Trophoblast cell (in vitro differentiated cells and primary cell): Measurements from ENCODE around the gene PTGIS.

ENCODE experiments used
- DNase-seq, 2 donors: peaks; one replicate each; pipeline ENCODE4 v3.0.0-alpha.2; 2016
- H2AFZ ChIP-seq: 2 replicates; pipeline ENCODE4 v1.6.1; 2013; ENCODE audit warnings: low read length, moderate library complexity, mild to moderate bottlenecking; ENCODE audit not compliant: insufficient read depth, poor library complexity
- H2AK5ac ChIP-seq: 2 replicates; pipeline ENCODE4 v1.6.1; 2013; ENCODE audit warnings: mild to moderate bottlenecking, low read length
- H2BK120ac ChIP-seq: 2 replicates; pipeline ENCODE4 v1.6.1; 2013; ENCODE audit warnings: low read length, mild to moderate bottlenecking, moderate library complexity; ENCODE audit not compliant: insufficient read depth, poor library complexity
- H2BK12ac ChIP-seq: 2 replicates; pipeline ENCODE4 v1.6.1; 2013; ENCODE audit warnings: mild to moderate bottlenecking, low read length, moderate library complexity
- H2BK5ac ChIP-seq: 2 replicates; pipeline ENCODE4 v1.6.1; 2013; ENCODE audit warnings: low read length, low read depth, moderate library complexity, mild to moderate bottlenecking; ENCODE audit not compliant: poor library complexity
- H3K14ac ChIP-seq: 2 replicates; pipeline ENCODE4 v1.6.1; 2013; ENCODE audit warnings: mild to moderate bottlenecking, low read length
- H3K18ac ChIP-seq: 2 replicates; pipeline ENCODE4 v1.6.1; 2013; ENCODE audit warnings: mild to moderate bottlenecking, low read length
- H3K23ac ChIP-seq: 2 replicates; pipeline ENCODE4 v1.6.1; 2013; ENCODE audit warnings: low read length
- H3K27ac ChIP-seq: 2 replicates; pipeline ENCODE4 v1.5.1; 2013; ENCODE audit warnings: low read depth, mild to moderate bottlenecking, inconsistent platforms, low read length, moderate library complexity
- H3K27me3 ChIP-seq: 2 replicates; pipeline ENCODE4 v1.6.1; 2013; ENCODE audit warnings: inconsistent platforms, mild to moderate bottlenecking, low read length, moderate library complexity; ENCODE audit not compliant: insufficient read depth
- H3K36me3 ChIP-seq, 2 experiments: 1 replicate in 1 of 2; 2 replicates in 1 of 2; pipeline ENCODE4 v1.6.1; 2013; ENCODE audit warnings: low read length in 2 of 2, mild to moderate bottlenecking in 2 of 2, moderate library complexity in 1 of 2; ENCODE audit not compliant: insufficient read depth in 2 of 2, control insufficient read depth in 1 of 2
- H3K4ac ChIP-seq: 2 replicates; pipeline ENCODE4 v1.6.1; 2013; ENCODE audit warnings: low read depth, mild to moderate bottlenecking, low read length, moderate library complexity
- H3K4me1 ChIP-seq, 2 experiments: 1 replicate in 1 of 2; 2 replicates in 1 of 2; pipeline ENCODE4 v1.6.1; 2013; ENCODE audit warnings: low read length in 2 of 2, mild to moderate bottlenecking in 2 of 2, moderate library complexity in 1 of 2; ENCODE audit not compliant: insufficient read depth in 2 of 2, control insufficient read depth in 1 of 2
- H3K4me2 ChIP-seq: 2 replicates; pipeline ENCODE4 v1.6.1; 2013; ENCODE audit warnings: inconsistent platforms, mild to moderate bottlenecking, low read length, moderate library complexity
- H3K4me3 ChIP-seq: 2 replicates; pipeline ENCODE4 v1.5.1; 2013; ENCODE audit warnings: mild to moderate bottlenecking, low read depth, low read length, inconsistent platforms
- H3K79me1 ChIP-seq: one replicate; pipeline ENCODE4 v1.6.1; 2013; ENCODE audit warnings: low read length
- H3K79me2 ChIP-seq: 2 replicates; pipeline ENCODE4 v1.6.1; 2013; ENCODE audit warnings: low read length, mild to moderate bottlenecking; ENCODE audit not compliant: control insufficient read depth, insufficient read depth, poor library complexity
- H3K9ac ChIP-seq: 2 replicates; pipeline ENCODE4 v1.6.1; 2013; ENCODE audit warnings: mild to moderate bottlenecking, low read length
- H3K9me3 ChIP-seq: 2 replicates; pipeline ENCODE4 v1.6.1; 2013; ENCODE audit warnings: low read depth, mild to moderate bottlenecking, control low read depth, inconsistent platforms, low read length; ENCODE audit not compliant: insufficient read depth
- H4K12ac ChIP-seq: 2 replicates; pipeline ENCODE4 v1.6.1; 2013; ENCODE audit warnings: low read depth, mild to moderate bottlenecking, low read length, moderate library complexity
- H4K8ac ChIP-seq: 2 replicates; pipeline ENCODE4 v1.6.1; 2013; ENCODE audit warnings: low read depth, mild to moderate bottlenecking, low read length, moderate library complexity
- H4K91ac ChIP-seq: one replicate; pipeline ENCODE4 v1.6.1; 2013; ENCODE audit warnings: low read depth, mild to moderate bottlenecking, low read length, moderate library complexity
- WGBS: extraction: QIAGEN DNeasy Blood & Tissue Kit; methylation state at CpG from one replicate; pipeline ENCODE4 v1.1.7; 2013; ENCODE audit warnings: missing lambda C conversion rate; ENCODE audit not compliant: insufficient read length, insufficient coverage; ENCODE audit errors: extremely low coverage; 5-methylcytosine and 5-hydroxymethylcytosine counted together

PTGIS gene

DNA sequence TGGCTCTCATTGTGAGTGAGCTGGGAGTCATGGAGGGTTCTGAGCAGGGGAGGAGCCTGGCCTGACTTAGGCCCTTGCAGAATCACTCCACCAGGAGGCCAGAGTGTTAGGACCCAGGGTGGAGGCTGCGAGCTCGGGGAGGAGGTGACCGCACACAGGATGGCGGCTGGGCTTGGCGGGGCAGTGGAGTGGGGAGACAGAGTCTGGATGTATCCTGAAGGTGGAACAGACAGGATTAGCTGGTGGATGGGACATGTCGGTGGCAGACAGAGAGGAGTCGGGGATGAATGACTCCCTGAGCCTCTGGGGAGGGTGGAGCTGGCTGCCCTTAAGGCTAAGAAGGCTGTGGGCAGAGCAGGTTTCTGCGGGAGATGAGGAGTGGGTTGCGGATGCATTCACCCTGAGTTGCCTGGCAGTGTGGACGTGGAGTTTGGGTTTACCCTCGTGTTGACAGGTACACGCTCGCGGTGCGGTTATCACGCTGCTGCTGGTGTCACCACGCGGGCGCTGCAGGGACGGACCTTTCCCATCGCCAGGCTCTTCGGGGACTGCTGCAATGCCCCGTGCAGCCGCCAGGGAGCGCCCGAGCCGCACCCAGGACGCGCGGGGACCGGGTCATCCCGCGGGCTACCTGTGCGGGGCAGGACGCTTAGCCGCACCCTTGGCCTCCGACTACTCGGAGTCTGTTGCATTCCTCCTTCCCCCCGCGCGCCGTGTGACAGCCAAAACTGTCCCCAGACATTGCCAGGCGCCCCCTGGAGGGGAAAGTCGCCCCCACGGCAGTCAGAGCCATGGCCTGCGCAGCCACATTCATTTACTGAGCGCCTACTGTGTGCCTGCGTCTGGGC, 43.0 kb upstream of the PTGIS start:
- H3K36me3 ChIP-seq, result no peaks in the 10 kb centered on the region
- H3K4me3 ChIP-seq, result no peak overlapping the region
- WGBS, result no CpG with 5 or more reads among the region's 48 CpGs
- peaks cover 0 to 7% of the 10 kb centered on the region in 2 experiments for H3K4me1 ChIP-seq
- H2BK12ac ChIP-seq, result peak overlapping the region; percentile 25
- H2BK5ac ChIP-seq, result no peak overlapping the region
- peak overlapping the region; percentile 38 for H3K18ac ChIP-seq
- no peak overlapping the region for H4K91ac ChIP-seq
- H3K14ac ChIP-seq, result no peak overlapping the region
- H3K23ac ChIP-seq, result no peak overlapping the region
- peaks cover 2% of the 10 kb centered on the region for H3K79me1 ChIP-seq
- peak; percentile 82 to 91 for DNase-seq
- H3K79me2 ChIP-seq, result no peaks in the 10 kb centered on the region
- peak overlapping the region; percentile 69 for H3K4me2 ChIP-seq
- H3K9ac ChIP-seq, result no peak overlapping the region
- H3K9me3 ChIP-seq, result peaks cover 4% of the 10 kb centered on the region
- H2AFZ ChIP-seq, result peak overlapping the region; percentile 58
- H3K27me3 ChIP-seq, result no peaks in the 10 kb centered on the region
- no peak overlapping the region for H3K27ac ChIP-seq
- H4K12ac ChIP-seq, result no peak overlapping the region
- no peak overlapping the region for H3K4ac ChIP-seq
- peak overlapping the region; percentile 37 for H4K8ac ChIP-seq
- no peak overlapping the region for H2AK5ac ChIP-seq
- H2BK120ac ChIP-seq, result no peak overlapping the region

GRCh38 chr20:49608752-49609670, 41.1 kb upstream of the PTGIS start:
- Histone ChIP-seq H2BK12ac (no peak overlapping the region), H2AFZ (no peak overlapping the region), H3K4me1 (peaks cover 0 to 7% of the 10 kb centered on the region in 2 experiments), H3K4me2 (peak overlapping the region; percentile 51), H2BK120ac (no peak overlapping the region), H3K79me1 (peaks cover 2% of the 10 kb centered on the region), H2AK5ac (no peak overlapping the region), H3K79me2 (no peaks in the 10 kb centered on the region), H3K36me3 (no peaks in the 10 kb centered on the region), H3K4me3 (no peak overlapping the region), H2BK5ac (no peak overlapping the region), H3K27me3 (no peaks in the 10 kb centered on the region), H3K4ac (no peak overlapping the region), H3K27ac (no peak overlapping the region), H3K9ac (no peak overlapping the region), H3K14ac (no peak overlapping the region), H3K23ac (no peak overlapping the region), H4K12ac (no peak overlapping the region), H4K91ac (no peak overlapping the region), H3K18ac (no peak overlapping the region), H3K9me3 (peaks cover 4% of the 10 kb centered on the region), H4K8ac (no peak overlapping the region)
- DNase-seq, result peak; percentile 62 to 81
- no CpG with 5 or more reads among the region's 17 CpGs for WGBS

- Histone ChIP-seq H3K4ac (no peak overlapping the region), H4K8ac (no peak overlapping the region), H4K91ac (no peak overlapping the region), H3K27ac (no peak overlapping the region), H2AK5ac (no peak overlapping the region), H4K12ac (no peak overlapping the region), H3K27me3 (no peaks in the 10 kb centered on the region), H3K9me3 (peaks cover 4% of the 10 kb centered on the region), H3K79me2 (no peaks in the 10 kb centered on the region), H3K4me1 (peaks cover 0 to 7% of the 10 kb centered on the region in 2 experiments), H3K36me3 (no peaks in the 10 kb centered on the region), H2BK12ac (no peak overlapping the region), H2AFZ (no peak overlapping the region), H3K18ac (no peak overlapping the region), H2BK5ac (no peak overlapping the region), H3K4me2 (no peak overlapping the region), H3K4me3 (no peak overlapping the region), H3K79me1 (peaks cover 2% of the 10 kb centered on the region), H3K23ac (no peak overlapping the region), H3K14ac (no peak overlapping the region), H3K9ac (no peak overlapping the region), H2BK120ac (no peak overlapping the region)
- DNase-seq, result no peak
- no CpG with 5 or more reads among the region's 1 CpG for WGBS
Measured at GRCh38 chr20:49607568-49607967, 39.6 kb upstream of the PTGIS start.

GRCh38 chr20:49603209-49603627, 35.3 kb upstream of the PTGIS start:
- no peak overlapping the region for H2AFZ ChIP-seq
- no peak overlapping the region for H3K4me3 ChIP-seq
- peak; percentile 42 to 62 for DNase-seq
- H3K27ac ChIP-seq, result no peak overlapping the region
- no peaks in the 10 kb centered on the region for H3K36me3 ChIP-seq
- H2AK5ac ChIP-seq, result no peak overlapping the region
- H3K27me3 ChIP-seq, result no peaks in the 10 kb centered on the region
- H3K4ac ChIP-seq, result no peak overlapping the region
- H3K79me1 ChIP-seq, result no peaks in the 10 kb centered on the region
- H4K91ac ChIP-seq, result no peak overlapping the region
- H2BK12ac ChIP-seq, result no peak overlapping the region
- H4K12ac ChIP-seq, result no peak overlapping the region
- H3K9ac ChIP-seq, result no peak overlapping the region
- H3K79me2 ChIP-seq, result no peaks in the 10 kb centered on the region
- no peaks in the 10 kb centered on the region for H3K9me3 ChIP-seq
- H3K18ac ChIP-seq, result no peak overlapping the region
- no peak overlapping the region for H4K8ac ChIP-seq
- no peak overlapping the region for H3K23ac ChIP-seq
- H3K4me2 ChIP-seq, result no peak overlapping the region
- no CpG with 5 or more reads among the region's 11 CpGs for WGBS
- H3K4me1 ChIP-seq, result no peaks in the 10 kb centered on the region
- no peak overlapping the region for H2BK120ac ChIP-seq
- no peak overlapping the region for H2BK5ac ChIP-seq
- H3K14ac ChIP-seq, result no peak overlapping the region
